BE2C (cell line): ENCODE results near the gene TMEM87A.

Experiments
- DNase-seq: peaks from one replicate; pipeline ENCODE4 v3.0.0-alpha.2; 2020
- H3K27me3 ChIP-seq: fragments of 250-450 bp; sonication (Bioruptor Pico); 2 replicates; pipeline ENCODE4 v1.5.1; 2020; ENCODE audit warnings: mild to moderate bottlenecking
- H3K36me3 ChIP-seq: fragments of 250-450 bp; sonication (Bioruptor Pico); 2 replicates; pipeline ENCODE4 v1.5.1; 2020; ENCODE audit warnings: mild to moderate bottlenecking
- H3K4me1 ChIP-seq: fragments of 250-450 bp; sonication (Bioruptor Pico); 2 replicates; pipeline ENCODE4 v1.5.1; 2020
- H3K4me3 ChIP-seq: 2 replicates; pipeline ENCODE4 v1.5.1; 2011; ENCODE audit warnings: low read depth, low read length
- H3K9me3 ChIP-seq: fragments of 250-450 bp; sonication (Bioruptor Pico); 2 replicates; pipeline ENCODE4 v1.5.1; 2020
- TF ChIP-seq, protein P1 (sequence below): IDR thresholded peaks from 2 replicates; pipeline ENCODE4 v1.5.1; 2012; ENCODE audit warnings: mild to moderate bottlenecking, low read depth, low read length

TMEM87A gene

DNA sequence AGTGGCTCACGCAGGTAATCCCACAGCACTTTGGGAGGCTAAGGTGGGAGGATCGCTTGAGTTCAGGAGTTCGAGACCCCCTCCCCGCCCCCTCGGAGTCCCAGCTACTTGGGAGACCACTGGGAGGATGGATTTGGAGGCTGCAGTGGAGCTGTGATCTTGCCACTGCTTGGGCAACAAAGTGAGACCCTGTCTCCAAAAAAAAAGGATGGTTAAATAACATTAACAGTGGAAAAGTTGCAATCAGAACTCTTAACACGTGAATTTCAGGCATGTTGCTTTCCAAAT lies 1.4 kb upstream of the TMEM87A start:
- no peaks in the 10 kb centered on the region for H3K27me3 ChIP-seq
- H3K4me3 ChIP-seq: peak overlapping the region; percentile 74
- no peak for DNase-seq
- no peaks in the 10 kb centered on the region for H3K9me3 ChIP-seq
- H3K4me1 ChIP-seq: no peaks in the 10 kb centered on the region
- H3K36me3 ChIP-seq: peaks cover 4% of the 10 kb centered on the region; the same call in 1 of the 2 replicates
- TF ChIP-seq, protein P1, sequence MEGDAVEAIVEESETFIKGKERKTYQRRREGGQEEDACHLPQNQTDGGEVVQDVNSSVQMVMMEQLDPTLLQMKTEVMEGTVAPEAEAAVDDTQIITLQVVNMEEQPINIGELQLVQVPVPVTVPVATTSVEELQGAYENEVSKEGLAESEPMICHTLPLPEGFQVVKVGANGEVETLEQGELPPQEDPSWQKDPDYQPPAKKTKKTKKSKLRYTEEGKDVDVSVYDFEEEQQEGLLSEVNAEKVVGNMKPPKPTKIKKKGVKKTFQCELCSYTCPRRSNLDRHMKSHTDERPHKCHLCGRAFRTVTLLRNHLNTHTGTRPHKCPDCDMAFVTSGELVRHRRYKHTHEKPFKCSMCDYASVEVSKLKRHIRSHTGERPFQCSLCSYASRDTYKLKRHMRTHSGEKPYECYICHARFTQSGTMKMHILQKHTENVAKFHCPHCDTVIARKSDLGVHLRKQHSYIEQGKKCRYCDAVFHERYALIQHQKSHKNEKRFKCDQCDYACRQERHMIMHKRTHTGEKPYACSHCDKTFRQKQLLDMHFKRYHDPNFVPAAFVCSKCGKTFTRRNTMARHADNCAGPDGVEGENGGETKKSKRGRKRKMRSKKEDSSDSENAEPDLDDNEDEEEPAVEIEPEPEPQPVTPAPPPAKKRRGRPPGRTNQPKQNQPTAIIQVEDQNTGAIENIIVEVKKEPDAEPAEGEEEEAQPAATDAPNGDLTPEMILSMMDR: no peak

- H3K4me3 ChIP-seq: peak overlapping the region; percentile 74
- H3K4me1 ChIP-seq: no peaks in the 10 kb centered on the region
- H3K9me3 ChIP-seq: no peaks in the 10 kb centered on the region
- peak; percentile 31 for DNase-seq
- H3K27me3 ChIP-seq: no peaks in the 10 kb centered on the region
- peaks cover 4% of the 10 kb centered on the region; the same call in 1 of the 2 replicates for H3K36me3 ChIP-seq
- TF ChIP-seq, protein P1: no peak
These were observed 868 bp upstream of the TMEM87A start for GRCh38 chr15:42273900-42274701.

DNA sequence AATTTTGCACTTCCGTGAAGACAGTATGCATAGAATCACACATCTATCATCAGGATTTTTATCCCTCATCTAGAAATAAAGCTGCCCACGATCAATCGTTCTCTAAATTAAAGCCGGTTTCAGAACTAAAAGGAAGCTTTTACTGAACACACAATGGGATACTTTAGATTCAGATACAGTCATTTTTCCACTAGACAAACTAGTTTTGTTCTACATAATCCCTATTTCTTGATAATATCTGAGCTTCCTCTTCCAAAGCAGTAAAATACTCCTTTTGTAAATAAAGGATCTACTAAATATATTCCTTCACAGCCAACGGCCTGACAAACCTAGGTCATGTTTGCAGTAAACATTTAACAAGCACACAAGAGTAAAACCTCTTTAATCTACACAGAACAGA lies 2.2 kb downstream of the TMEM87A start:
- Histone ChIP-seq H3K27me3 (no peaks in the 10 kb centered on the region), H3K4me1 (no peaks in the 10 kb centered on the region), H3K9me3 (no peaks in the 10 kb centered on the region), H3K4me3 (no peak overlapping the region), H3K36me3 (peaks cover 26% of the 10 kb centered on the region)
- no peak for DNase-seq
- TF ChIP-seq, protein P1: no peak

- H3K4me1 ChIP-seq: no peaks in the 10 kb centered on the region
- no peaks in the 10 kb centered on the region for H3K9me3 ChIP-seq
- no peak overlapping the region for H3K4me3 ChIP-seq
- TF ChIP-seq, protein P1: no peak
- DNase-seq: no peak
- peaks cover 31% of the 10 kb centered on the region for H3K36me3 ChIP-seq
- no peaks in the 10 kb centered on the region for H3K27me3 ChIP-seq
These were observed 2.7 kb downstream of the TMEM87A start for GRCh38 chr15:42270551-42270950.

- Histone ChIP-seq H3K9me3 (no peaks in the 10 kb centered on the region), H3K4me3 (no peak overlapping the region), H3K27me3 (no peaks in the 10 kb centered on the region), H3K36me3 (peaks cover 60% of the 10 kb centered on the region), H3K4me1 (no peaks in the 10 kb centered on the region)
- TF ChIP-seq, protein P1: no peak
- no peak for DNase-seq
These were observed 5.9 kb downstream of the TMEM87A start for GRCh38 chr15:42267286-42267685.

DNA sequence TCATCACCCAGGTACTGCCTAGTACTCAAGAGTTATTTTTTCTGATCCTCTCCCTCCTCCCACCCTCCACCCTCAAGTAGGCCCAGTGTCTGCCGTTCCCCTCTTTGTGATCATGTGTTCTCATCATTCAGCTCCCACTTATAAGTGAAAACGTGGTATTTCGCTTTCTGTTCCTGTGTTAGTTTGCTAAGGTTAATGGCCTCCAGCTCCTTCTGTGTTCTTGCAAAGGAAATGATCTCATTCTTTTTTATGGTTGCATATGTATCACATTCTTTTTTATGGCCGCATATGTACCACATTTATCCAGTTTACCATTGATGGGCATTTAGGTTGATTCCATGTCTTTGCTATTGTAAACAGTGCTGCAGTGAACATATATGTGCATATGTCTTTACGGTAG lies 8.4 kb downstream of the TMEM87A start:
- Histone ChIP-seq H3K27me3 (no peaks in the 10 kb centered on the region), H3K4me1 (no peaks in the 10 kb centered on the region), H3K4me3 (no peak overlapping the region), H3K36me3 (peaks cover 71% of the 10 kb centered on the region), H3K9me3 (no peaks in the 10 kb centered on the region)
- no peak for DNase-seq
- TF ChIP-seq, protein P1: no peak
